HG03439 (cell line): ENCODE measurements around the gene SLTM.
"Not testable (repeated sequence)": the region's sequence is repeated elsewhere in the genome, so short reads cannot be mapped to it uniquely, and the experiment has no call there.

Source experiments
- ATAC-seq: cut with Tn5 transposase; IDR thresholded peaks from one replicate; pipeline ENCODE4 v1.9.1; 2021; ENCODE audit warnings: mild to moderate bottlenecking, moderate library complexity; ENCODE audit not compliant: unreplicated experiment

Gene SLTM

GRCh38 chr15:58877999-58878825 is 55.3 kb downstream of the SLTM start:
- ATAC-seq = no peak

GRCh38 chr15:58876306-58877106 is 57.0 kb downstream of the SLTM start:
- ATAC-seq = no peak

- no peak for ATAC-seq
Observed at GRCh38 chr15:58875343-58875742, 58.1 kb downstream of the SLTM start.

GRCh38 chr15:58873267-58873666 is 60.2 kb downstream of the SLTM start:
- ATAC-seq = no peak

- no peak for ATAC-seq
Observed at GRCh38 chr15:58870451-58870850, 63.0 kb downstream of the SLTM start.

- ATAC-seq = no peak
Observed at GRCh38 chr15:58867926-58868325, 65.6 kb downstream of the SLTM start.

- ATAC-seq = no peak
Observed at GRCh38 chr15:58865425-58865880, 68.0 kb downstream of the SLTM start.

GRCh38 chr15:58864602-58865424 is 68.7 kb downstream of the SLTM start:
- no peak for ATAC-seq

GRCh38 chr15:58862326-58862725 is 71.2 kb downstream of the SLTM start:
- no peak for ATAC-seq

GRCh38 chr15:58856621-58857020 is 76.9 kb downstream of the SLTM start:
- ATAC-seq = not testable (repeated sequence)

GRCh38 chr15:58856086-58856485 is 77.4 kb downstream of the SLTM start:
- no peak for ATAC-seq

GRCh38 chr15:58854593-58854992 is 78.9 kb downstream of the SLTM start:
- no peak for ATAC-seq

- ATAC-seq = no peak
Observed at GRCh38 chr15:58852347-58852746, 81.1 kb downstream of the SLTM start.

GRCh38 chr15:58851205-58851604 is 82.3 kb downstream of the SLTM start:
- ATAC-seq = not testable (repeated sequence)

GRCh38 chr15:58842713-58843396 is 90.6 kb downstream of the SLTM start:
- ATAC-seq = no peak

GRCh38 chr15:58840048-58840447 is 93.4 kb downstream of the SLTM start:
- no peak for ATAC-seq

- no peak for ATAC-seq
Observed at GRCh38 chr15:58839485-58839884, 94.0 kb downstream of the SLTM start.

GRCh38 chr15:58833681-58834426 is 99.6 kb downstream of the SLTM start:
- not testable (repeated sequence) for ATAC-seq

GRCh38 chr15:58830556-58830955 is 102.9 kb downstream of the SLTM start:
- ATAC-seq = no peak
